Panc1 (cell line): ENCODE data around the gene SEPTIN8. TPM values are rescaled to one million over a fixed set of nuclear protein-coding genes. Genes with fewer than 3 reads are reported as not detected.

ENCODE experiments used
- ATAC-seq: fragments of 200-7000 bp; cut with Tn5 transposase; 2 replicates; pipeline ENCODE4 v1.9.1; 2020; ENCODE audit warnings: mild to moderate bottlenecking, moderate library complexity
- BruUV-seq: library from RNA; stranded (reverse); fragments of 400-500 nt; replicated peaks from 2 replicates; lab custom pipeline; 2021; lab: Mats Ljungman, UMichigan
- CTCF ChIA-PET: fragments of 300-600 bp; sonication (Branson Sonifier 250); formaldehyde crosslinking; loops from one replicate; lab custom pipeline; 2022; ENCODE audit warnings: antibody characterized with exemption; lab: Charles Lee
- POLR2A ChIA-PET: fragments of 300-600 bp; sonication (Branson Sonifier 250); formaldehyde crosslinking; loops from one replicate; lab custom pipeline; 2022; ENCODE audit warnings: antibody characterized with exemption; lab: Charles Lee
- DNase-seq: peaks from one replicate; pipeline ENCODE4 v3.0.0-alpha.2; 2010; ENCODE audit warnings: low read depth, low spot score
- H3K27ac ChIP-seq: 2 replicates; pipeline ENCODE4 v1.5.1; 2011; ENCODE audit warnings: mild to moderate bottlenecking, low read length, inconsistent platforms
- H3K27me3 ChIP-seq: fragments of 200-500 bp; sonication (Bioruptor generic); 2 replicates; pipeline ENCODE4 v1.6.0; 2014; ENCODE audit warnings: low read length, inconsistent platforms; ENCODE audit not compliant: control insufficient read depth, insufficient read depth
- H3K36me3 ChIP-seq: fragments of 200-500 bp; sonication (Bioruptor generic); 2 replicates; pipeline ENCODE4 v1.5.1; 2014; ENCODE audit warnings: inconsistent platforms, mild to moderate bottlenecking, low read length, moderate library complexity; ENCODE audit not compliant: control insufficient read depth, insufficient read depth
- H3K4me1 ChIP-seq: 2 replicates; pipeline ENCODE4 v1.5.1; 2011; ENCODE audit warnings: inconsistent platforms, mild to moderate bottlenecking, low read length, moderate library complexity; ENCODE audit not compliant: control insufficient read depth, insufficient read depth
- H3K4me3 ChIP-seq, 2 experiments: 2 replicates each; pipeline ENCODE4 v1.5.1; 2011 to 2012; ENCODE audit warnings: low read depth in 2 of 2, low read length in 2 of 2, mild to moderate bottlenecking in 2 of 2, inconsistent platforms in 1 of 2, moderate library complexity in 1 of 2
- H3K9me3 ChIP-seq: fragments of 200-500 bp; sonication (Bioruptor generic); 2 replicates; pipeline ENCODE4 v1.5.1; 2014; ENCODE audit warnings: low read depth, mild to moderate bottlenecking, inconsistent platforms, low read length, moderate library complexity; ENCODE audit not compliant: control insufficient read depth, insufficient read depth
- POLR2AphosphoS5 ChIP-seq: IDR thresholded peaks from 2 replicates; pipeline ENCODE4 v1.6.1; 2012; ENCODE audit warnings: mild to moderate bottlenecking, low read depth, low read length, moderate library complexity
- REST ChIP-seq, 2 experiments: IDR thresholded peaks; 2 replicates each; pipeline ENCODE4 v1.6.1; 2011 to 2012; ENCODE audit warnings: low read depth in 2 of 2, control low read depth in 1 of 2, low read length in 1 of 2, mild to moderate bottlenecking in 1 of 2, moderate library complexity in 1 of 2; ENCODE audit not compliant: insufficient read depth in 1 of 2
- SIN3A ChIP-seq: IDR thresholded peaks from 2 replicates; pipeline ENCODE4 v1.6.1; 2012; ENCODE audit warnings: low read depth, mild to moderate bottlenecking, low read length, moderate library complexity, borderline replicate concordance; ENCODE audit not compliant: insufficient read depth
- TCF7L2 ChIP-seq: IDR thresholded peaks from 2 replicates; pipeline ENCODE4 v1.6.1; 2011; ENCODE audit warnings: mild to moderate bottlenecking, low read depth, low read length, inconsistent platforms
- in situ Hi-C: cut with HindIII; loops from 2 replicates; pipeline ENCODE4 v1.10.0; 2016; ENCODE audit warnings: low sequenced_read_pairs, low pct_unique_long_range_greater_than_20kb
- intact Hi-C: fragments of 100-400 bp; cut with micrococcal nuclease; formaldehyde crosslinking; loops from one replicate; pipeline ENCODE4 v1.10.0; 2022; ENCODE audit not compliant: unreplicated experiment
- total RNA-seq: library from RNA; stranded (reverse); gene quantifications from one replicate; pipeline ENCODE4 v1.2.1, GENCODE V29; 2021; ENCODE audit not compliant: unreplicated experiment
- TF ChIP-seq, protein P1 (sequence below): fragments of 450-650 bp; IDR thresholded peaks from 2 replicates; pipeline ENCODE4 v1.5.1; 2017; ENCODE audit warnings: mild to moderate bottlenecking

Gene SEPTIN8
- total RNA-seq, 1 experiment from 2014 or later, result 22.8 TPM

DNA sequence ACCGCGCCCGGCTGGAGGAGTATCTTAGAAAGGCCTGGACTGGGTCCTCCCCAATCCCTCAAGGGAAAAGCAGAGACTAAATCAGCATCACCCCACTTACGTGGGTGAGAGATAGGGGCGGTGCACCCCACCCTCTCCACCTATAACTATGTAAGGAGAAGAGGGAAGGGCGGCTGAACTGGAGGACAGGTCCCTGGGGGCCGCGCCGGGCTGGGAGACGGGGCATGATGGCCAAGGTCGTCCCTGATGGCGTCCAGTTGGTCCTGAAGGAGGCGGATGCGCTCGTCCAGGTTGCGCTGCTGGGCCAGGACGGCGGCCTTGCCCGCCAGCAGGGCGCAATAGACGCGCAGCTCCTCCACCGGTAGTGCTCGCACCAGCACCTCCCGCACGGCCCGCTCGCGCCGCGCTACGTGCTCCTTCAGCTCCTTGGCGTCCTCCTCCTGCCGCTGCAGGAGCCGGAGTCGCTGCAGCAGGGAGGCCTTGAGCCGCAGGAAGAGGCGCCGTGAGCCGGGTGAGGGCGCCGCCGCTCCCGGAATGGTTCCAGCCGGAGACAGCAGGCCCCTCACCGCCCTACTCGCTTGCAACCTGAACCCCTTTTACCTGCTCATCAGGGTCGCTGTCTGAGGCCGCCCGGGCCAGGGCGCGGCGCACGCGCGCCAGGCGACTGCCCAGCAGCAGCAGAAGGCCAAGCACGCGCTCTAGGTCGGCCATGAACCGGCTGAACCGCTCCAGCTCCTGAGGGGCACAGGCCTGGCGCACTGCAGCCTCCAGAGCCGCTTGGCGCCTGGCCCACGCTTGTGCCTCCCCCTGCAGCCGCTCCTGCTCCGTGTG, 45.8 kb upstream of the SEPTIN8 start:
- ATAC-seq (no peak), DNase-seq (no peak)
- ChIA-PET CTCF (no interaction called here), POLR2A (no interaction called here)
- no TSS peak for BruUV-seq
- Histone ChIP-seq H3K27ac (no peak overlapping the region), H3K27me3 (no peaks in the 10 kb centered on the region), H3K9me3 (no peaks in the 10 kb centered on the region), H3K4me1 (peaks cover 14% of the 10 kb centered on the region), H3K4me3 (no peak overlapping the region), H3K36me3 (no peaks in the 10 kb centered on the region)
- in situ Hi-C loops, result no loop called here
- TF ChIP-seq SIN3A, result no peak
- TF ChIP-seq, protein P1, sequence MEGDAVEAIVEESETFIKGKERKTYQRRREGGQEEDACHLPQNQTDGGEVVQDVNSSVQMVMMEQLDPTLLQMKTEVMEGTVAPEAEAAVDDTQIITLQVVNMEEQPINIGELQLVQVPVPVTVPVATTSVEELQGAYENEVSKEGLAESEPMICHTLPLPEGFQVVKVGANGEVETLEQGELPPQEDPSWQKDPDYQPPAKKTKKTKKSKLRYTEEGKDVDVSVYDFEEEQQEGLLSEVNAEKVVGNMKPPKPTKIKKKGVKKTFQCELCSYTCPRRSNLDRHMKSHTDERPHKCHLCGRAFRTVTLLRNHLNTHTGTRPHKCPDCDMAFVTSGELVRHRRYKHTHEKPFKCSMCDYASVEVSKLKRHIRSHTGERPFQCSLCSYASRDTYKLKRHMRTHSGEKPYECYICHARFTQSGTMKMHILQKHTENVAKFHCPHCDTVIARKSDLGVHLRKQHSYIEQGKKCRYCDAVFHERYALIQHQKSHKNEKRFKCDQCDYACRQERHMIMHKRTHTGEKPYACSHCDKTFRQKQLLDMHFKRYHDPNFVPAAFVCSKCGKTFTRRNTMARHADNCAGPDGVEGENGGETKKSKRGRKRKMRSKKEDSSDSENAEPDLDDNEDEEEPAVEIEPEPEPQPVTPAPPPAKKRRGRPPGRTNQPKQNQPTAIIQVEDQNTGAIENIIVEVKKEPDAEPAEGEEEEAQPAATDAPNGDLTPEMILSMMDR, result no peak
- no peak for TF ChIP-seq POLR2AphosphoS5
- TF ChIP-seq REST (IDR thresholded peaks at IDR 0.05; ENCODE audit: insufficient read depth in 1 of 2, low read depth in 2 of 2, low read length in 1 of 2), result no peak
- TF ChIP-seq TCF7L2, result no peak
- intact Hi-C loops, result loop anchor here (10.0 kb wide), 1 partner anchor 438 kb away; no protein-coding TSS in a partner anchor

DNA sequence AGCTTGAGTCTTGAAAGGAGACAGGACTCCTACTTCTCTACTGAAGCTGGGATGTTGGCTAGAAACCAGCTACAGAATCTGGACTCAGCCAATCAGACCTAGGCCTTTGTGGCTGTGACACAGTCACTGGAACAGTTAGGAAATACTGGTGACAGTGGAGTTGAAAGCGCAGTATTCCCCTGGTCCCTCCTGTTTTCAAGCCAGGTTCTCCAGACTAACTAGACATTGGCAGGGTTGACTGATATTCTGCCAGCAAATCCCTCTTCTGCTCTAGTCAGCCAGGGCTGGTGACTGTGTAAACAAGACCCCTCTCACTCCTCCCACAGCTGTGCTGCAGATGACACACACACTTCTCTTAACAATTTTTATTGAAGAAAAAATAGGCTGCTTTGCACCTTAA, 44.8 kb upstream of the SEPTIN8 start:
- CTCF ChIA-PET, result no interaction called here
- H3K27ac ChIP-seq, result no peak overlapping the region
- in situ Hi-C loops, result no loop called here

More for the DNA sequence above, 44.8 kb upstream of the SEPTIN8 start:
- TF ChIP-seq, protein P1, result no peak
- TF ChIP-seq POLR2AphosphoS5 (no peak), SIN3A (no peak), TCF7L2 (no peak), REST (IDR thresholded peaks at IDR 0.05; ENCODE audit: insufficient read depth in 1 of 2, low read depth in 2 of 2, low read length in 1 of 2) (no peak)
- no peak overlapping the region for H3K4me3 ChIP-seq
- peaks cover 14% of the 10 kb centered on the region for H3K4me1 ChIP-seq
- BruUV-seq, result no TSS peak
- no peak for ATAC-seq
- no peaks in the 10 kb centered on the region for H3K36me3 ChIP-seq
- intact Hi-C loops, result loop anchor here (10.0 kb wide), 1 partner anchor 437 kb away; no protein-coding TSS in a partner anchor
- no peaks in the 10 kb centered on the region for H3K27me3 ChIP-seq
- DNase-seq, result no peak
- no peaks in the 10 kb centered on the region for H3K9me3 ChIP-seq
- POLR2A ChIA-PET, result no interaction called here
